ENCODE measurements around the gene PCDHGA9.

PCDHGA9 gene

GRCh38 chr5:141360685-141361084 is 41.9 kb upstream of the PCDHGA9 start:
- no peak overlapping the region for H3K27ac ChIP-seq (ENCODE audit: low read length)
- no peak overlapping the region for H2AFZ ChIP-seq (ENCODE audit: low read length)
- no peaks in the 10 kb centered on the region for H3K4me1 ChIP-seq (ENCODE audit: low read length)
- H3K79me2 ChIP-seq (ENCODE audit: low read length): no peaks in the 10 kb centered on the region
- no peaks in the 10 kb centered on the region; the same call in 1 of the 2 replicates for H3K27me3 ChIP-seq (replicated peaks; ENCODE audit: insufficient read depth, low read length)
- H4K20me1 ChIP-seq (ENCODE audit: insufficient read depth, low read length): no peaks in the 10 kb centered on the region
- no peak overlapping the region for H3K4me3 ChIP-seq (ENCODE audit: low read length)
- H3K36me3 ChIP-seq (replicated peaks; ENCODE audit: insufficient read depth, low read length): no peaks in the 10 kb centered on the region
- H3F3A ChIP-seq (ENCODE audit: insufficient read depth, low read length): no peaks in the 10 kb centered on the region
- no peak overlapping the region for H3K4me2 ChIP-seq (ENCODE audit: low read depth, low read length)
- TF ChIP-seq EZH2phosphoT487 (IDR thresholded peaks at IDR 0.05; ENCODE audit: low read length) (no peak), EZH2 (optimal IDR thresholded peaks at IDR 0.05; ENCODE audit: low read depth, low read length) (no peak)
- TF ChIP-seq, protein P1, sequence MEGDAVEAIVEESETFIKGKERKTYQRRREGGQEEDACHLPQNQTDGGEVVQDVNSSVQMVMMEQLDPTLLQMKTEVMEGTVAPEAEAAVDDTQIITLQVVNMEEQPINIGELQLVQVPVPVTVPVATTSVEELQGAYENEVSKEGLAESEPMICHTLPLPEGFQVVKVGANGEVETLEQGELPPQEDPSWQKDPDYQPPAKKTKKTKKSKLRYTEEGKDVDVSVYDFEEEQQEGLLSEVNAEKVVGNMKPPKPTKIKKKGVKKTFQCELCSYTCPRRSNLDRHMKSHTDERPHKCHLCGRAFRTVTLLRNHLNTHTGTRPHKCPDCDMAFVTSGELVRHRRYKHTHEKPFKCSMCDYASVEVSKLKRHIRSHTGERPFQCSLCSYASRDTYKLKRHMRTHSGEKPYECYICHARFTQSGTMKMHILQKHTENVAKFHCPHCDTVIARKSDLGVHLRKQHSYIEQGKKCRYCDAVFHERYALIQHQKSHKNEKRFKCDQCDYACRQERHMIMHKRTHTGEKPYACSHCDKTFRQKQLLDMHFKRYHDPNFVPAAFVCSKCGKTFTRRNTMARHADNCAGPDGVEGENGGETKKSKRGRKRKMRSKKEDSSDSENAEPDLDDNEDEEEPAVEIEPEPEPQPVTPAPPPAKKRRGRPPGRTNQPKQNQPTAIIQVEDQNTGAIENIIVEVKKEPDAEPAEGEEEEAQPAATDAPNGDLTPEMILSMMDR (IDR thresholded peaks at IDR 0.05; ENCODE audit: low read length): no peak
- no peak for DNase-seq
- H3K9ac ChIP-seq (ENCODE audit: low read length): no peak overlapping the region
- no peaks in the 10 kb centered on the region for H3K9me2 ChIP-seq (replicated peaks; ENCODE audit: insufficient read depth, low read length)
- no peaks in the 10 kb centered on the region for H3K9me3 ChIP-seq (replicated peaks; ENCODE audit: insufficient read depth, low read length)

DNA sequence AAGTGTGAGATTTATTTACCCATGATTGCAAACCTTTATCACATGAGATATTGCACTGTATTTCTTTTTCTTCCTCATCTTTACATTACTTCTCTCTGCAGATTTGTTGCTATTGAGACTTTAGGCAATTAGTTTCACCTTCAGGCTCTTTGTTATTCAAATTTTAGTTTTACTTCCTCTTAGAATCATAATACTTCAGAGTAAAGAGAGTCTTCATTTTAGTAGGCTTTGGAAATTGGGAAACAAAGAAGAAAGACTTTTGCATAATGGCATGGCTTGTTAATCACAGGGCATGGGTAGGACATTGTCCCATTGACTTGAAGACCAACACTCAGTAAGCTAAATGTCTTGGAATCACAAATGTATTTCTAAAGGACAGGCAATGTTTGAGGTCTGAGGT is 39.9 kb upstream of the PCDHGA9 start:
- Histone ChIP-seq H3K79me2 (ENCODE audit: low read length) (no peaks in the 10 kb centered on the region), H3K9me3 (replicated peaks; ENCODE audit: insufficient read depth, low read length) (no peaks in the 10 kb centered on the region), H4K20me1 (ENCODE audit: insufficient read depth, low read length) (no peaks in the 10 kb centered on the region), H3K27ac (ENCODE audit: low read length) (no peak overlapping the region), H3K27me3 (replicated peaks; ENCODE audit: insufficient read depth, low read length) (no peaks in the 10 kb centered on the region; the same call in none of the 2 replicates), H3K36me3 (replicated peaks; ENCODE audit: insufficient read depth, low read length) (no peaks in the 10 kb centered on the region), H3K4me3 (ENCODE audit: low read length) (no peak overlapping the region), H3F3A (ENCODE audit: insufficient read depth, low read length) (no peaks in the 10 kb centered on the region), H3K9ac (ENCODE audit: low read length) (no peak overlapping the region), H3K4me2 (ENCODE audit: low read depth, low read length) (no peak overlapping the region), H3K4me1 (ENCODE audit: low read length) (no peaks in the 10 kb centered on the region), H3K9me2 (replicated peaks; ENCODE audit: insufficient read depth, low read length) (no peaks in the 10 kb centered on the region), H2AFZ (ENCODE audit: low read length) (no peak overlapping the region)
- TF ChIP-seq EZH2 (optimal IDR thresholded peaks at IDR 0.05; ENCODE audit: low read depth, low read length): no peak
- TF ChIP-seq EZH2phosphoT487 (IDR thresholded peaks at IDR 0.05; ENCODE audit: low read length): no peak
- TF ChIP-seq, protein P1 (IDR thresholded peaks at IDR 0.05; ENCODE audit: low read length): no peak
- DNase-seq: no peak

DNA sequence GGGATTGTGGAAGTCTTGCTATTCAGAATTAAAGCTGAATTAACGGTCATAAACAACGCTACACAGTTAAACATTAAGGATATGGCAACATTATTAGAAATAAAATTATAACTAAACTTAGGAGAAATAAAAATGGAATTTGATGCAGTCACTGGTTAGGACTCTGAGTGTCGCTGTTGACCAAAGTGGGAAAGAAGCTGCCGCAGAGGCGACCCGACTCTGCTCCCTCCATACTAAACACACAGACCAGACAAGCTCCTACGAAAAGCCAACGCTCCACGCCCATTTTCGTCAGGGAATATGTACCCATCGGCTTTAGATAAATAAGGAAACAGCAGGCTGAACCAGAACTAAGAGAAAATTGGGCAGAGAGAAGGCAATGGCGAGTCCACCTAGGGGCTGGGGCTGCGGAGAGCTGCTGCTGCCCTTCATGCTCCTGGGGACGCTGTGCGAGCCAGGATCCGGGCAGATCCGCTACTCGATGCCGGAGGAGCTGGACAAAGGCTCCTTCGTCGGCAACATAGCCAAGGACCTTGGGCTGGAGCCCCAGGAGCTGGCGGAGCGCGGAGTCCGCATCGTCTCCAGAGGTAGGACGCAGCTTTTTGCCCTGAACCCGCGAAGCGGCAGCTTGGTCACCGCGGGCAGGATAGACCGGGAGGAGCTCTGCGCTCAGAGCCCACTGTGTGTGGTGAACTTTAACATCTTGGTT is 38.5 kb upstream of the PCDHGA9 start, which contains the start of gene PCDHGA5:
TSS of gene PCDHGA5 (plus strand) at position 211 of the 709 bp plus-strand sequence. CDS start at position 380, 169 bp downstream.
- Histone ChIP-seq H3K27me3 (replicated peaks; ENCODE audit: insufficient read depth, low read length) (no peaks in the 10 kb centered on the region; the same call in none of the 2 replicates), H3K4me1 (ENCODE audit: low read length) (no peaks in the 10 kb centered on the region), H3K4me2 (ENCODE audit: low read depth, low read length) (no peak within 1 kb of the TSS), H3K4me3 (ENCODE audit: low read length) (no peak within 1 kb of the TSS), H4K20me1 (ENCODE audit: insufficient read depth, low read length) (no peaks in the 10 kb centered on the region), H3K9me2 (replicated peaks; ENCODE audit: insufficient read depth, low read length) (no peaks in the 10 kb centered on the region), H3K9me3 (replicated peaks; ENCODE audit: insufficient read depth, low read length) (no peaks in the 10 kb centered on the region), H3F3A (ENCODE audit: insufficient read depth, low read length) (no peaks in the 10 kb centered on the region), H3K9ac (ENCODE audit: low read length) (no peak within 1 kb of the TSS), H2AFZ (ENCODE audit: low read length) (no peak within 1 kb of the TSS), H3K27ac (ENCODE audit: low read length) (no peak within 1 kb of the TSS), H3K36me3 (replicated peaks; ENCODE audit: insufficient read depth, low read length) (no peaks in the 10 kb centered on the region), H3K79me2 (ENCODE audit: low read length) (no peaks in the 10 kb centered on the region)
- no peak for DNase-seq
- TF ChIP-seq EZH2phosphoT487 (IDR thresholded peaks at IDR 0.05; ENCODE audit: low read length) (no peak), EZH2 (optimal IDR thresholded peaks at IDR 0.05; ENCODE audit: low read depth, low read length) (no peak)
- TF ChIP-seq, protein P1 (IDR thresholded peaks at IDR 0.05; ENCODE audit: low read length): no peak
